Mesodermal cell (in vitro differentiated cells): Measurements from ENCODE around the gene MTO1.
"Not testable (repeated sequence)": the region's sequence is repeated elsewhere in the genome, so short reads cannot be mapped to it uniquely, and the experiment has no call there.

ENCODE experiments used
- H3K27ac ChIP-seq: 2 replicates; pipeline ENCODE4 v1.7.0; 2013; ENCODE audit warnings: mild to moderate bottlenecking, low read depth, low read length, moderate library complexity; ENCODE audit not compliant: severe bottlenecking
- H3K36me3 ChIP-seq: 2 replicates; pipeline ENCODE4 v1.7.1; 2013; ENCODE audit warnings: mild to moderate bottlenecking, low read length, moderate library complexity; ENCODE audit not compliant: control insufficient read depth, insufficient read depth
- H3K4me1 ChIP-seq: one replicate; pipeline ENCODE4 v1.7.1; 2013; ENCODE audit warnings: mild to moderate bottlenecking, low read length; ENCODE audit not compliant: insufficient read depth, control insufficient read depth, poor library complexity, severe bottlenecking
- H3K4me3 ChIP-seq: 2 replicates; pipeline ENCODE4 v1.7.0; 2013; ENCODE audit warnings: low read length, control low read depth, mild to moderate bottlenecking; ENCODE audit not compliant: insufficient read depth, poor library complexity, severe bottlenecking; ENCODE audit errors: extremely low read depth
- H3K9me3 ChIP-seq: 2 replicates; pipeline ENCODE4 v1.7.1; 2013; ENCODE audit warnings: mild to moderate bottlenecking, low read length, moderate library complexity; ENCODE audit not compliant: control insufficient read depth
- WGBS, 2 experiments: methylation state at CpG; one replicate each; pipeline ENCODE4 v1.1.5; 2013; ENCODE audit warnings: missing lambda C conversion rate in 2 of 2; ENCODE audit not compliant: insufficient coverage in 2 of 2; 5-methylcytosine and 5-hydroxymethylcytosine counted together

Gene MTO1

DNA sequence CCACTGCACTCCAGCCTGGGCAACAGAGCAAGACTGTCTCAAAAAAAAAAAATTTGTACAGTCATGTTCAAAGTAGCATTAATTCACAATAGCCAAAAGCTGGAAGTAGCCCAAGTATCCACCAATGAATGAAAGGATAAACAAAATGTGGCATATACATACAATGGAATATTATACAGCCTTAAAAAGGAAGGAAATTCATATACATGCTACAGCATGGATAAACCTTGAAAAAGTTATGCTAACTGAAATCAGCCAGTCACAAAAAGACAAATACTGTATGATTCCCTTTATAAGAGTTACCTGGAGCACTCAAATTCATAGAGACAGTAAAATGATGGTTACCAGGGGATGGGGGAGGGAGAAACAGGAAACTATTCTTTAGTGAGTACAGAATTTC is 43.6 kb downstream of the MTO1 start:
- Histone ChIP-seq H3K9me3 (peaks cover 4% of the 10 kb centered on the region), H3K27ac (no peak overlapping the region), H3K4me3 (no peak overlapping the region), H3K4me1 (no peaks in the 10 kb centered on the region), H3K36me3 (peaks cover 32% of the 10 kb centered on the region)

DNA sequence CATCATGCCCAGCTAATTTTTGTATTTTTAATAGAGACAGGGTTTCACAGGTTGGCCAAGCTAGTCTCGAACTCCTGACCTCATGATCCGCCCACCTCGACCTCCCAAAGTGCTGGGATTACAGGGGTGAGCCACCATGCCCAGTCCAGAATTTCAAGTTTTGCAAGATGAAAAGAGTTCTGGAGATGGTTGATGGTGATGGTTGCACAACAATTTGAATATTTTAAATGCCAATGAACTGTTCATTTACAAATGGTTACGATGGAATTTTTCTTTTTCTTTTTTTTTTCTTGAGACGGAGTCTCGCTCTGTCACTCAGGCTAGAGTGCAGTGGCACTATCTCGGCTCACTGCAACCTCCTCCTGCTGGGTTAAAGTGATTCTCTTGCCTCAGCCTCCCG is 44.2 kb downstream of the MTO1 start:
- WGBS, 2 experiments, result 92 to 95% methylated on average over 7 to 8 of the region's 8 CpGs
- not testable (repeated sequence) for H3K27ac ChIP-seq

DNA sequence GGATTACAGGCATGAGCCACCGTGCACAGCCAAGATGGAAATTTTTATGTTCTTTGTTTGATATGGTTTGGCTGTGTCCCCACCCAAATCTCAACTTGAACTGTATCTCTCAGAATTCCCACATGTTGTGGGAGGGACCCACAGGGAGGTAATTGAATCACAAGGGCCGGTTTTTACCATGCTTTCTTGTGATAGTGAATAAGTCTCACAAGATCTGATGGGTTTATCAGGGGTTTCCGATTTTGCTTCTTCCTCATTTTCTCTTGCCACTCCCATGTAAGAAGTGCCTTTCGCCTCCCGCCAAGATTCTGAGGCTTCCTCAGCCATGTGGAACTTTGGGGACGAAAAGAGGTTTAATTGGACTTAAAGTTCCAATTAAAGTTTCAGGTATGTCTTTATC is 44.7 kb downstream of the MTO1 start:
- Histone ChIP-seq H3K36me3 (peaks cover 23% of the 10 kb centered on the region), H3K27ac (no peak overlapping the region), H3K4me3 (no peak overlapping the region), H3K9me3 (peaks cover 4% of the 10 kb centered on the region), H3K4me1 (no peaks in the 10 kb centered on the region)
- 100% methylated on average over 5 of the region's 6 CpGs; no CpG with 5 or more reads in 1 of the 2 experiments for WGBS, 2 experiments

More for the DNA sequence above, 44.2 kb downstream of the MTO1 start:
- not testable (repeated sequence) for H3K4me3 ChIP-seq, H3K4me1 ChIP-seq, H3K9me3 ChIP-seq
- H3K36me3 ChIP-seq, result peaks cover 28% of the 10 kb centered on the region

DNA sequence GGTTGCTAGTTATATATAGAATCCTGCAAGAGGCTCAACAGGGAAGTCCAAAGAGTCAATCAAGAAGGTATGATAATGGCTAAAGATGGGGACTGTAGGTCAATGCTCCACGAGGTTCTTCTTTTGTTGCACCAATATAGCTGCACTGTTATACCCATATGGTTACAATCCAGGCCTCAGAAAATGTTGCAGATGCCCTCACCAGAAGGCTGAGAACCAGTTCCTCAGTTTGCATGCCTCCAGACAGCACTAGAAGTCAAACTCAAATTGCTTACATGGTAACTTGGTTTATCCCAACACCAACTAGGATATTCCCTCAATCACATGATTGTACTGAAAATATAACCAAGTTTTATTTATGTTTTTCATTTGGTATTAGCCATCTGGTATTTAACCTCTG is 47.2 kb downstream of the MTO1 start:
- Histone ChIP-seq H3K9me3 (peaks cover 4% of the 10 kb centered on the region), H3K27ac (no peak overlapping the region), H3K36me3 (peaks cover 6% of the 10 kb centered on the region), H3K4me1 (no peaks in the 10 kb centered on the region), H3K4me3 (no peak overlapping the region)
- 83 to 100% methylated on average over 1 of the region's 1 CpG for WGBS, 2 experiments

DNA sequence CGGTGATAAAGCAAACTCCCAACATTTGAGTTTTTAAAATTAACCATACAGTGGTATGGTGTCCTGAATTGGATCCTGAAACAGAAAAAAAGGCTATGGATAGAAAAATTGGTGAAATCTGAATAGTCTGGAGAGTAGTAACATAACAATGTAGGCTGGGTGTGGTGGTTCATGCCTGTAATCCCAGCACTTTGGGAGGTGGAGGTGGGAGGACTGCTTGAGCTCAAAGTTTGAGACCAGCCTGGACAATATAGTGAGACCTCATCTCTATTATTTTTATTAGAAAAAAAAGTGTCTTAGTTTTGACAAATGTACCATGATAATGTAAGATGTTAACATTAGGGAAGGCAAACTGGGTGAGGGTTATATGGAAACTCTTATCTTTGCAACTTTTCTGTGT is 48.3 kb downstream of the MTO1 start:
- no peak overlapping the region for H3K27ac ChIP-seq
- H3K36me3 ChIP-seq, result peaks cover 6% of the 10 kb centered on the region
- WGBS, 2 experiments, result no CpG with 5 or more reads among the region's 1 CpG
- H3K9me3 ChIP-seq, result peaks cover 4% of the 10 kb centered on the region
- H3K4me3 ChIP-seq, result no peak overlapping the region
- H3K4me1 ChIP-seq, result no peaks in the 10 kb centered on the region

DNA sequence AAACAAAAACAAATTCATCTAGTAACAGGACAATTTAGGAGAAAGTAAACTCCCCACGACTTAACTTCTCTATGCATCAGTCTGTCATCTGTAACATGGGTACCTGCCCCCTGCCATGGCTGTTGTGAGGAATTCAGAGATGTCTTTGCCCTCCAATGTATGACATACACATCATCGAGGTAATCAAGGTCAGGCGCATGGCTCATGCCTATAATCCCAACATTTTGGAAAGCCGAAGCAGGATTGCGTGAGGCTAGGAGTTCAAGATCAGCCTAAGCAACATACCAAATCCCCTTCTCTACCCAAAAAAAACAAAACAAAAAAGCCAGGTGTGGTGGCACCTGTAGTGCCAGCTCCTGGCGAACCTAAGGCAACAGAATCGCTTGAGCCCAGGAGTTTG is 50.3 kb downstream of the MTO1 start:
- H3K9me3 ChIP-seq, result no peaks in the 10 kb centered on the region
- peaks cover 16% of the 10 kb centered on the region for H3K36me3 ChIP-seq
- H3K4me3 ChIP-seq, result no peak overlapping the region
- H3K4me1 ChIP-seq, result no peaks in the 10 kb centered on the region
- whole genome bisulfite sequencing, 2 experiments, result 97 to 100% methylated on average over 3 to 7 of the region's 7 CpGs
- no peak overlapping the region for H3K27ac ChIP-seq

DNA sequence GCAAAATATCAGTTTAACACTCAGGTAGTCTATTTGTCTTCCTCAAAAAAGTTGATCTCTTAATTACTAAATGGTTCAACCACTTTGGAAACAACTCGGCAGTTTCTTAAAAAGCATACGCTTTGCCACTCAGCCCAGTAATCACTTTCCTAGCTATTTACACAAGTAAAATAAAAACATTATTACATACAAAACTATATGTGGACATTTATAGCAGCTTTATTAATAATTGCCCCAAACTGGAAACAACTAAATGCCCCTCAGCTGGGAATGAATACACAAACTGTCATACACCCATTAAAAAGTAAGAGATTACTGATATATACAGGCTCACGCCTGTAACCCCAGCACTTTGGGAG is 51.9 kb downstream of the MTO1 start:
- peak overlapping the region; percentile 6 for H3K27ac ChIP-seq
- WGBS, 2 experiments, result 100% methylated on average over 2 of the region's 3 CpGs; no CpG with 5 or more reads in 1 of the 2 experiments
- no peaks in the 10 kb centered on the region for H3K4me1 ChIP-seq
- H3K36me3 ChIP-seq, result peaks cover 31% of the 10 kb centered on the region
- no peaks in the 10 kb centered on the region for H3K9me3 ChIP-seq
- H3K4me3 ChIP-seq, result no peak overlapping the region

DNA sequence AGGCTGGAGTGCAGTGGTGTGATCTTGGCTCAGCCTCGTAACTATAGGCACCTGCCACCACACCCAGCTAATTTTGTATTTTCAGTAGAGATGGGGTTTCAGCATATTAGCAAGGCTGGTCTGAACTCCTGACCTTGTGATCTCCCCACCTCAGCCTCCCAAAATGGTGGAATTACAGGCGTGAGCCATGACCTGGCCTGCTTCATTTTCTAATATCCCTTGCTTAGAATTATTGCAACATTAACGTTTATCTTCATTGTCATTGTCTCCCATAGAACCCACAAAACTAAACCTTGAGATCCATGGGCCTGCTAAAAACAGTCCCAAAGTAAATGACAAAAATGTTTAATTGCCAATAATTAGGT is 53.2 kb downstream of the MTO1 start:
- Histone ChIP-seq H3K4me1 (no peaks in the 10 kb centered on the region), H3K27ac (peak overlapping the region; percentile 68), H3K9me3 (no peaks in the 10 kb centered on the region), H3K4me3 (no peak overlapping the region), H3K36me3 (peaks cover 43% of the 10 kb centered on the region)
- WGBS, 2 experiments, result 56 to 100% methylated on average over 1 of the region's 3 CpGs

DNA sequence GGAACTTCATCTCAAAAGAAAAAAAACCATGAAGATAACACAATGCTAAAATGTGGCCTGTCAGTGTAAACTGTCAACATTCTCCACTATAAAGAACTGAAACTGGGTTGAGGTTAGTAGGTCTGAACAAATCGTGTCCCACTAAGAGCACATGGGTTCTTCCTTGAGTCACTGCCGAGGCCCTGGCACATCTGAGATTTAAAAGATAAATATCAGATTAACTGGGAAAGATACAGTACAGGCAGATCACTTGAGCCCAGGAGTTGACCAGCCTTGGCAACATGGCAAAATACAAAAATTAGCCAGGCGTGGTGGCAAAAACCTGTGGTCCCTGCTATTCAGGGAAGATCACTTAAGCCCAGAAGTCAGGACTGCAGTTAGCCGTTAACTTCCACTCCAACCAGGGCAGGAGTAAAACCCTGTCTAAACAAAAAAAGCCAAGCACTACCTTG is 53.7 kb downstream of the MTO1 start:
- Histone ChIP-seq H3K4me3 (no peak overlapping the region), H3K27ac (peak overlapping the region; percentile 68), H3K4me1 (no peaks in the 10 kb centered on the region), H3K9me3 (no peaks in the 10 kb centered on the region), H3K36me3 (peaks cover 48% of the 10 kb centered on the region)
- WGBS, 2 experiments, result 56 to 74% methylated on average over 2 of the region's 4 CpGs

DNA sequence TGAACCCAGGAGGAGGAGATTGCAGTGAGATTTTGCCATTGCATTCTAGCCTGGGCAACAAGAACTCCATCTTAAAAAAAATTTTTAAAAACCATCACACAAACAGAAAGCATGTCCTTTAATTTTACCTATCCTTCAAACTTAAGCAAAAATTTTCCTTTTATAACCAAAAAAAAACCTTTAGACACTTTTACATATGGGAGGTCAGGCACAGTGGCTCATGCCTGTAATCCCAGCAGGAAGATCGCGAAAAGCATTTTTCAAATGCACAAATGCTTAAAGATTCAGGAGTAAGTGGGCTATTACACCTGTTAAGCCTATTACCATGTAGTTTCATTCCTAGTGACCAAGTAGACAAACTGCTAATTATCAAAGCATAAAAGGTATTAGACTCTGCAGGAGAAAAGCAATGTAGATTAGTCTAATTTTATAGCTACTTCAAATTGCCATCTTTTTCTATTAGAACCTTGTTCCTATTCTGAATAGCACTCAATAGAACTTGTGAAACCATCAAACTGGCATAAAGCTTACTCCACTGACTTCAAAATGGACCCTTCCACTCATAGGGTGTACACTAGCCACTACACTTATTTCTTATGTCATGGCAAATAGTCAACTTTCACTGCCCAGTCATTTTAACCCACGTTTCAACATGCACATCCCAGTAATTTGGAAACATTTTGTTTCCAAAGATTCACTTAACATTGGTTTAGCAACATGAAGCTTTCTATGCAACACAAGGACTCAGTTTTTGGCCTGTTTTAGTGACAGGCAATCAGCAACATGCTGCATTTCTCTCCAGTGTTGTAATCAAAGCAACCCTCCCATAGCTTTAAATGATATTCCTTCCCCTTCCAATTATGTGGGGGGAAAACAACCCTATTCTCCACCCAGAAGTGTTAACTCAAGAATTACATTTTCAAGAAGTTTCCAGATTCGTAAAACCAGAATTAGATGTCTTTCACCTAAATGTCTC is 55.3 kb downstream of the MTO1 start:
- peak overlapping the region; percentile 68 for H3K27ac ChIP-seq
- no peaks in the 10 kb centered on the region for H3K4me1 ChIP-seq
- peak overlapping the region; percentile 28 for H3K4me3 ChIP-seq
- H3K9me3 ChIP-seq, result no peaks in the 10 kb centered on the region
- WGBS, 2 experiments, result 85 to 86% methylated on average over 2 to 3 of the region's 4 CpGs
- peaks cover 53% of the 10 kb centered on the region for H3K36me3 ChIP-seq
